Astrocyte (in vitro differentiated cells and primary cell): ENCODE results near the gene NAA50. TPM values are rescaled to one million over a fixed set of nuclear protein-coding genes. Genes with fewer than 3 reads are reported as not detected.
A peak's percentile ranks its signal among the peaks of the same experiment; 100 is the strongest.

Experiments used
- DNase-seq: peaks from one replicate; pipeline ENCODE4 v3.0.0-alpha.2; 2010; ENCODE audit warnings: low read depth
- FAIRE-seq: peaks from 2 replicates; lab custom pipeline; 2011; peaks lifted over from hg19 to GRCh38; lab: Jason Lieb, UNC
- H2AFZ ChIP-seq: 2 replicates; pipeline ENCODE4 v1.6.0; 2012; ENCODE audit warnings: low read depth, low read length, inconsistent platforms
- H3K27ac ChIP-seq: 2 replicates; pipeline ENCODE4 v1.5.1; 2011; ENCODE audit warnings: low read depth, low read length, inconsistent platforms
- H3K27me3 ChIP-seq: 2 replicates; pipeline ENCODE4 v1.6.0; 2011; ENCODE audit warnings: low read length, inconsistent platforms; ENCODE audit not compliant: insufficient read depth
- H3K36me3 ChIP-seq: 2 replicates; pipeline ENCODE4 v1.5.1; 2011; ENCODE audit warnings: low read length, inconsistent platforms; ENCODE audit not compliant: insufficient read depth
- H3K4me1 ChIP-seq: 2 replicates; pipeline ENCODE4 v1.5.1; 2011; ENCODE audit warnings: low read length, inconsistent platforms; ENCODE audit not compliant: insufficient read depth
- H3K4me2 ChIP-seq: 2 replicates; pipeline ENCODE4 v1.6.0; 2012; ENCODE audit warnings: low read length, inconsistent platforms
- H3K4me3 ChIP-seq: 2 replicates; pipeline ENCODE4 v1.5.1; 2011; ENCODE audit warnings: low read depth, mild to moderate bottlenecking, low read length, inconsistent platforms; ENCODE audit not compliant: insufficient read depth
- H3K79me2 ChIP-seq: 2 replicates; pipeline ENCODE4 v1.6.0; 2012; ENCODE audit warnings: mild to moderate bottlenecking, low read length, inconsistent platforms; ENCODE audit not compliant: insufficient read depth
- H3K9ac ChIP-seq: 2 replicates; pipeline ENCODE4 v1.6.0; 2012; ENCODE audit warnings: mild to moderate bottlenecking, low read length, inconsistent platforms
- H3K9me3 ChIP-seq: 2 replicates; pipeline ENCODE4 v1.5.1; 2012; ENCODE audit warnings: low read depth, mild to moderate bottlenecking, low read length, inconsistent platforms; ENCODE audit not compliant: insufficient read depth
- H4K20me1 ChIP-seq: 2 replicates; pipeline ENCODE4 v1.6.0; 2012; ENCODE audit warnings: low read length, inconsistent platforms; ENCODE audit not compliant: insufficient read depth
- H3K27ac Mint-ChIP-seq: one replicate; pipeline ENCODE4 v1.8.0; 2021; ENCODE audit warnings: mild to moderate bottlenecking, mixed read lengths; ENCODE audit not compliant: unreplicated experiment
- H3K27me3 Mint-ChIP-seq: one replicate; pipeline ENCODE4 v1.8.0; 2021; ENCODE audit warnings: low read depth, mixed read lengths; ENCODE audit not compliant: unreplicated experiment
- H3K36me3 Mint-ChIP-seq: one replicate; pipeline ENCODE4 v1.8.0; 2021; ENCODE audit warnings: low read depth, mixed read lengths; ENCODE audit not compliant: unreplicated experiment
- H3K4me1 Mint-ChIP-seq: one replicate; pipeline ENCODE4 v1.8.0; 2021; ENCODE audit warnings: low read depth, mixed read lengths; ENCODE audit not compliant: unreplicated experiment
- H3K4me3 Mint-ChIP-seq: one replicate; pipeline ENCODE4 v1.8.0; 2021; ENCODE audit warnings: mild to moderate bottlenecking, moderate library complexity, mixed read lengths; ENCODE audit not compliant: unreplicated experiment
- H3K9me3 Mint-ChIP-seq: one replicate; pipeline ENCODE4 v1.8.0; 2021; ENCODE audit warnings: mild to moderate bottlenecking, mixed read lengths; ENCODE audit not compliant: unreplicated experiment
- CTCF ChIP-seq: IDR thresholded peaks from 2 replicates; pipeline ENCODE4 v1.5.1; 2011; ENCODE audit warnings: low read depth, mild to moderate bottlenecking, inconsistent platforms, low read length, moderate library complexity; ENCODE audit not compliant: insufficient read depth
- EZH2 ChIP-seq: IDR thresholded peaks from 2 replicates; pipeline ENCODE4 v1.6.1; 2012; ENCODE audit warnings: mild to moderate bottlenecking, low read length, inconsistent platforms; ENCODE audit not compliant: insufficient read depth
- total RNA-seq: library from RNA; stranded (reverse); gene quantifications from 2 replicates; pipeline ENCODE4 v1.2.1, GENCODE V29; 2021

NAA50 gene
- total RNA-seq, 1 donor from 2014 or later = 151 TPM

GRCh38 chr3:113747283-113748046, 1.4 kb upstream of the NAA50 start:
- H2AFZ ChIP-seq = peak overlapping the region; percentile 89
- FAIRE-seq = no peak
- no peaks in the 10 kb centered on the region for H3K9me3 ChIP-seq
- H3K27ac Mint-ChIP-seq = peak overlapping the region; percentile 100
- no peaks in the 10 kb centered on the region for H3K36me3 ChIP-seq
- H3K4me3 Mint-ChIP-seq = peak overlapping the region; percentile 100
- H3K27ac ChIP-seq = peak overlapping the region; percentile 100
- H3K27me3 ChIP-seq = no peaks in the 10 kb centered on the region
- H3K4me3 ChIP-seq = peak overlapping the region; percentile 92
- TF ChIP-seq CTCF (no peak), EZH2 (no peak)
- H3K79me2 ChIP-seq = peaks cover 79% of the 10 kb centered on the region
- H4K20me1 ChIP-seq = peaks cover 19% of the 10 kb centered on the region
- H3K4me1 Mint-ChIP-seq = peaks cover 30% of the 10 kb centered on the region
- no peaks in the 10 kb centered on the region for H3K9me3 Mint-ChIP-seq
- no peaks in the 10 kb centered on the region for H3K27me3 Mint-ChIP-seq
- peaks cover 16% of the 10 kb centered on the region for H3K4me1 ChIP-seq
- H3K36me3 Mint-ChIP-seq = peaks cover 2% of the 10 kb centered on the region
- DNase-seq = peak; percentile 34
- peak overlapping the region; percentile 100 for H3K9ac ChIP-seq
- H3K4me2 ChIP-seq = peak overlapping the region; percentile 88

GRCh38 chr3:113746548-113747282, 666 bp upstream of the NAA50 start, which contains the start of gene ATP6V1A:
Gene ATP6V1A, plus strand, starts transcription at chr3:113747035. Its CDS starts 31,719 bp downstream, at chr3:113778754.
- no peaks in the 10 kb centered on the region for H3K9me3 ChIP-seq
- Mint-ChIP-seq H3K27ac (peak within 1 kb of the TSS; percentile 100), H3K4me3 (peak within 1 kb of the TSS; percentile 100), H3K36me3 (peaks cover 2% of the 10 kb centered on the region), H3K4me1 (peaks cover 32% of the 10 kb centered on the region), H3K27me3 (no peaks in the 10 kb centered on the region), H3K9me3 (no peaks in the 10 kb centered on the region)
- H3K9ac ChIP-seq = peak within 1 kb of the TSS; percentile 100
- FAIRE-seq = peak; percentile 90
- peaks cover 16% of the 10 kb centered on the region for H3K4me1 ChIP-seq
- H3K79me2 ChIP-seq = peaks cover 84% of the 10 kb centered on the region
- no peaks in the 10 kb centered on the region for H3K27me3 ChIP-seq
- peak within 1 kb of the TSS; percentile 88 for H3K4me2 ChIP-seq
- H4K20me1 ChIP-seq = peaks cover 25% of the 10 kb centered on the region
- H2AFZ ChIP-seq = peak within 1 kb of the TSS; percentile 89
- DNase-seq = peak; percentile 91
- peak within 1 kb of the TSS; percentile 92 for H3K4me3 ChIP-seq
- H3K27ac ChIP-seq = peak within 1 kb of the TSS; percentile 100
- no peaks in the 10 kb centered on the region for H3K36me3 ChIP-seq
- TF ChIP-seq CTCF = no peak
- no peak for TF ChIP-seq EZH2
